HG02870 (cell line): ENCODE results near the gene ACSF3.
"Not testable (repeated sequence)": the region's sequence is repeated elsewhere in the genome, so short reads cannot be mapped to it uniquely, and the experiment has no call there.

Experiments
- ATAC-seq: cut with Tn5 transposase; IDR thresholded peaks from one replicate; pipeline ENCODE4 v1.9.1; 2021; ENCODE audit warnings: mild to moderate bottlenecking, moderate library complexity; ENCODE audit not compliant: unreplicated experiment

ACSF3 gene

GRCh38 chr16:89185887-89186592, 92.4 kb downstream of the ACSF3 start:
- ATAC-seq, result not testable (repeated sequence)

DNA sequence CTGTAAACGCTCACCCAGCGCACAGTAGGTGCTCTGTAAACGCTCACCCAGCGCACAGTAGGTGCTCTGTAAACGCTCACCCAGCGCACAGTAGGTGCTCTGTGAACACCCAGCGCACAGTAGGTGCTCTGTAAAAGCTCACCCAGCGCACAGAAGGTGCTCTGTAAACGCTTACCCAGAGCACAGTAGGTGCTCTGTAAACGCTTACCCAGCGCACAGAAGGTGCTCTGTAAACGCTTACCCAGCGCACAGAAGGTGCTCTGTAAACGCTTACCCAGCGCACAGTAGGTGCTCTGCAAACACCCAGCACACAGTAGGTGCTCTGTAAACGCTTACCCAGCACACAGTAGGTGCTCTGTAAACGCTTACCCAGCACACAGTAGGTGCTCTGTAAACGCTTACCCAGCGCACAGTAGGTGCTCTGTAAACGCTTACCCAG, 93.0 kb downstream of the ACSF3 start:
- ATAC-seq, result not testable (repeated sequence)

DNA sequence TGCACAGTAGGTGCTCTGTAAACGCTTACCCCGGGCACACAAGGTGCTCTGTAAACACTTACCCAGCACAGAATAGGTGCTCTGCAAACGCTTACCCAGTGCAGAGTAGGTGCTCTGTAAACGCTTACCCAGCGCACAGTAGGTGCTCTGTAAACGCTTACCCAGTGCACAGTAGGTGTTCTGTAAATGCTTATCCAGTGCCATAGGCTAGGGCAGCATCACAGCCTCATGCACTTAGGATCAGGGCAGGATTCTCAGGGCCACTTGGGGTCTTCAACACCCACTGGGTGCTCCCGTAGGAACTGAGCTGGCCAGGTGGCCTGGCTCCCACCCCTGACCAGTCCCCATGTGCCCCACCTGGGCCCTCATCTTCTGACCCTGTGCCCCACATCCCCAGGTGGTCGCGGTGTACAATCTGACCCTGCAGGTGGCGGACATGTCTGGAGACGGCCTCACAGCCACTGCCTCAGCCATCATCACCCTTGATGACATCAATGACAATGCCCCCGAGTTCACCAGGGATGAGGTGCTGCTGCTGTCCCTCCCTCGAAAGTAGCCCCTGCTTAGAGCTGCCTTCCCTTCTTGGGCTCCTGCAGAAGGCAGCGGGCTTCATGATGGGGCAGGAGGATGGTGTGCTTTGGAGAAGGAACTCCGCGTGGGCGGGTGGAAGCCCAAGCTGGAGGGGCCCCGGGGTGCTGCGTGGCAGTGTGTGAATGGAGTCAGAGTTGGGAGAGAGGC, 93.5 kb downstream of the ACSF3 start:
- no peak for ATAC-seq

DNA sequence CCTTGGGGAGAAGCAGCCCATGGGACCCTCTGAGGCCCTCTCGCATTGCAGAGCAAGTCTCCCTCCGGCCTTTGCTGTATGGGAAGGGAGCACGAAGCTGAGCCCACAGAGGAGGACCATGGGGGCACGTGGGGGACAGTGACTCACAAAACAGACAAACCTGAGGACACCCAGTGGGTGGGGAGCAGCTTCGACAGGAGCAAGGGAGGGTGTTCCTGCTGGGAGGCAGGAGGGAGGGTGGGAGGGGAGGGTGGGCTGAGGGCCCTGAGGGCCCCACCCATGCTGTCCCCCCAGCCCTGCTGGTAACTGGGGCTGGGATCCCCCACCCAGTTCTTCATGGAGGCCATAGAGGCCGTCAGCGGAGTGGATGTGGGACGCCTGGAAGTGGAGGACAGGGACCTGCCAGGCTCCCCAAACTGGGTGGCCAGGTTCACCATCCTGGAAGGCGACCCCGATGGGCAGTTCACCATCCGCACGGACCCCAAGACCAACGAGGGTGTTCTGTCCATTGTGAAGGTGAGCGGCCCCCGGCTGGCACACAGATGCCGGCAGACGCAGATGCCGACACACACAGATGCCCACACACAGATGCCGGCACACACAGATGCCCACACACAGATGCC, 94.2 kb downstream of the ACSF3 start:
- no peak for ATAC-seq

DNA sequence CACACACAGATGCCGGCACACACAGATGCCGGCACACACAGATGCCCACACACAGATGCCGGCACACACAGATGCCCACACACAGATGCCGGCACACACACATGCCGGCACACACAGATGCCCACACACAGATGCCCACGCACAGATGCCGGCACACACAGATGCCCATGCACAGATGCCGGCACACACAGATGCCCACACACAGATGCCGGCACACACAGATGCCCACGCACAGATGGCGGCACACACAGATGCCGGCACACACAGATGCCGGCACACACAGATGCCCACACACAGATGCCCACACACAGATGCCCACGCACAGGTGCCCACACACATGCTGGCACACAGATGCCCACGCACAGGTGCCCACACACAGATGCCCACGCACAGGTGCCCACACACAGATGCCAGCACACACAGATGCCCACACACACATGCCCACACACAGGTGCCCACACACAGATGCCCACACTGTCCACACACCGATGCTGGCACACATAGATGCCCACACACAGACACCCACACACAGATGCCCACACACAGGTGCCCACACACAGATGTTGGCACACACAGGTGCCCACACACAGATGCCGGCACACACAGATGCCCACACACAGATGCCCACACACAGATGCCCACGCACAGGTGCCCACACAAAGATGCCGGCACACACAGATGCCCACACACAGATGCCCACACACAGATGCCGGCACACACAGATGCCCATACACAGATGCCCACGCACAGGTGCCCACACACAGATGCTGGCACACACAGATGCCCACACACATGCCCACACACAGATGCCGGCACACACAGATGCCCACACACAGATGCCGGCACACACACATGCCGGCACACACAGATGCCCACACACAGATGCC, 95.1 kb downstream of the ACSF3 start:
- ATAC-seq, result not testable (repeated sequence)

- no peak for ATAC-seq
Measured at GRCh38 chr16:89189358-89190025, 95.8 kb downstream of the ACSF3 start.

GRCh38 chr16:89190150-89190958, 96.7 kb downstream of the ACSF3 start:
- no peak for ATAC-seq

DNA sequence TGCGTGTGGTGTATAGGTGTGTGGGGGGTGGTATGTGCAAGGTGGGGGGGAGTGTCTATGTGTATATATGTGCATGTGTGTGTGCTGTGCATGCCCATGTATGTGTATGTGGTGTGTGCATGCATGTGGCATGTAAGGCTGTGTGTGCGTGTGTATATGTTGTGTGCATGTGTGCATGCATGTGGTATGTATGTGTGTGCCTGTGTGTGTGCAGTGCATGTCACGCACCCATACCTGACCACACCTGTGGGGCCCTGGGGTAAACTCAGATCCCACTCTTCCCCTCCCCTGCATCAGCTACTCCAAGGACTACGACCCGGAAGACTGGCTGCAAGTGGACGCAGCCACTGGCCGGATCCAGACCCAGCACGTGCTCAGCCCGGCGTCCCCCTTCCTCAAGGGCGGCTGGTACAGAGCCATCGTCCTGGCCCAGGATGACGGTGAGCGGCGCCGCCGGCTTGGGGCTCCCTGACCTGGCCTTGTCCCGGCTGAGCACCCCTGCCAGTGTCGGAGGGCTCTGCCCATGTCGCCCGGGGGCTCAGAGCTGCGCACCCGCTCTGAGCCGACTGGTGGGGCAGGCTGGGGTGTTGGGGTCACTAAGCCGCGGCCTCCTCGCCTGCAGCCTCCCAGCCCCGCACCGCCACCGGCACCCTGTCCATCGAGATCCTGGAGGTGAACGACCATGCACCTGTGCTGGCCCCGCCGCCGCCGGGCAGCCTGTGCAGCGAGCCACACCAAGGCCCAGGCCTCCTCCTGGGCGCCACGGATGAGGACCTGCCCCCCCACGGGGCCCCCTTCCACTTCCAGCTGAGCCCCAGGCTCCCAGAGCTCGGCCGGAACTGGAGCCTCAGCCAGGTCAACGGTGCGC, 97.6 kb downstream of the ACSF3 start:
- no peak for ATAC-seq

DNA sequence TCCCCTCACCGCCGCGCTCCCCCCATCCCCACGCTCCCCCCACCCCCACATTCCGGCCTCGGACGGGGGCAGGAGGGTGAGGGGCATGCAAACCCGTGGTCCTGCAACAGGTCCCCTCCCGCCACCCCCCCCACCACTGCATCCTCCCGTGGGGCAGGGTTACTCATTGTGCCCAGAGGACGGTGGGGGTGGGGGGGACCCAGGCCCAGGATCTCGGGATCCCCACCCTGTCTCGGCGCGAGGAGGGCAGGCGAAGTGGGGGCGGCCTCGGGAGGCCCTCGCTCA, 98.2 kb downstream of the ACSF3 start:
- ATAC-seq, result no peak

GRCh38 chr16:89192186-89192955, 98.7 kb downstream of the ACSF3 start:
- ATAC-seq, result not testable (repeated sequence)

- ATAC-seq, result no peak
Measured at GRCh38 chr16:89192956-89193575, 99.4 kb downstream of the ACSF3 start.

DNA sequence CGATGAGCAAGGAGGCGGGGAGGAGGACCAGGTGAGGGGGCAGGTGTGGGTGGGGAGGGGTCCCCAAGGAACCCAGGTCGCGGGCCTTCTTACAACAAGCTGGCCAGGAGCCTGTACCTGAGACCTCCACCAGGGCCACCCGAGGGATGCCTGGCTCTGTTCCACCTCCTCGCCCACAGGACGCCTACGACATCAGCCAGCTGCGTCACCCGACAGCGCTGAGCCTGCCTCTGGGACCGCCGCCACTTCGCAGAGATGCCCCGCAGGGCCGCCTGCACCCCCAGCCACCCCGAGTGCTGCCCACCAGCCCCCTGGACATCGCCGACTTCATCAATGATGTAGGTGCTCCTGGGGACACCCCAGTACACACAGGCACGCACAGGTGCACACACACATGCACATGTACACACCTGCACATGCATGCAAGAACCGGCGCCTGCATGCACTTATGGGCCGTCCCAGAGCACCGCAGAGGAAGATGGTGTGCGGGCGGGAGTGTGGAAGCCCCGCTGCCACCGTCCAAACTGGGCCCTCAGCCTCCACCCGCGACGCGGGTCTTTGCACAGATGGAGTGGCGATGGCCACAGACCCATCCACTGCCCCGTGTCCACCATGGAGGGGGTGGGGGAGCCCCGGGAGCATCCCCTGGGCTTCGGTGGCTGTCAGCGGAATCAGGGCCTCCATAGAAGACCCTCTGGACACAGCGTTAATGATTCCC, 100.1 kb downstream of the ACSF3 start:
- ATAC-seq, result no peak

GRCh38 chr16:89194340-89195311, 101.0 kb downstream of the ACSF3 start:
- no peak for ATAC-seq

GRCh38 chr16:89195521-89196171, 102.0 kb downstream of the ACSF3 start:
- no peak for ATAC-seq

DNA sequence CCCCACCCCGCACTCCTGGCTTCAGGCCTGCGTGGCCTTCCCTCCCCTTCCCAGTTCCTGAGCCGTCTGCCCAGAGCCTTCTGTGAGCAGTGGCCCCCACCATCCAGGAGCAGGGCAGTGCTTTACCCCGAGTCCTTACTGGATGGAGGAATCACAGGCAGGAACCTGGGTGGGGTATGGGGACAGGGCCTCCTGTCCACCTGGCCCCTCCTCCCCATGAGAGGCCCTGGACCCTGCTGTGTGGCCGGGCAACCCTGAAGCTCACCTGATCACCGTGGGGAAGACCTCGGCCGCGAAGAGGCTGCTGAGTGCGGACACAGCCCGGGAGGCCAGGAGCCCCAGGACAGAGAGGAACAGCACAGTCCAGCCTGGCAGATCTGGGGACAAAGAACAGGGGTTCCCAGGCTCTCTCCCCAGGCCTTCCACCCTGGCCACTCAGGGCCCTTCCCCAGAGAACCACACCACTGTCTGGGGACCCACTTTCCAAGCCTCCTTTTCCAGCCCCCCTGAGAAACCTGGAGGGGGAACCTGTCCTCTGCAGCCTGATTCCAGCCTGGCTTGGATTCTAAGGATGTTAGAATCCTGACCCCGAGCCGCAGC, 103.5 kb downstream of the ACSF3 start:
- ATAC-seq, result no peak
